Measurements from ENCODE around the gene CFAP210.

The CFAP210 gene

DNA sequence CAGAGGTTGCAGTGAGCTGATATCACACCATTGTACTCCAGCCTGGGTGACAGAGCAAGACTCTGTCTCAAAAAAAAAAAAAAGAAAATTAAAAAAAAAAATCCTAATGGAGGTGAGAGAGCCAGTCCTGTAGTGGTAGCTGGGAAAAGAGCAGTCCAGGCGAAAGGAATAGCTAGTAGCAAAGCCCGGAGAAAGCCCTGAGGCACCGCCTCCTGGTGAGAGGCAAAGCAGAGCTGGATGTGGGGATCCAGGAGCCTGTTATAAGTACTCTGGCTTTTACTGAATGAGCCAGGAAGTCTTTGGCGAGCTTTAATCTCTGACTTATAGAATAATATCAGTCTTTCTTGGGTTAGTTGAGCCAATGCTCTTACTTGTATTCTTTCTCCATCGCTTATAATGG is 32.9 kb upstream of the CFAP210 start:
- Histone ChIP-seq H3K36me3 (ENCODE audit: insufficient read depth, low read length) (no peaks in the 10 kb centered on the region), H3K27ac (ENCODE audit: low read length) (no peak overlapping the region), H3K79me2 (ENCODE audit: insufficient read depth, low read length) (no peaks in the 10 kb centered on the region), H3K27me3 (ENCODE audit: insufficient read depth, low read length, poor library complexity) (no peaks in the 10 kb centered on the region), H3K9me3 (ENCODE audit: insufficient read depth, low read length, severe bottlenecking) (no peaks in the 10 kb centered on the region), H3K4me3 (ENCODE audit: low read depth in 1 of 2, low read length in 2 of 2) (no peak overlapping the region), H2AFZ (ENCODE audit: low read depth, low read length) (no peak overlapping the region), H4K20me1 (ENCODE audit: insufficient read depth, low read length) (no peaks in the 10 kb centered on the region), H3K9ac (ENCODE audit: low read depth, low read length) (no peak overlapping the region), H3K4me2 (ENCODE audit: insufficient read depth, low read length) (no peak overlapping the region), H3K4me1 (ENCODE audit: insufficient read depth, low read length) (no peaks in the 10 kb centered on the region)
- ATAC-seq (ENCODE audit: insufficient read depth, low read depth) = no peak
- DNase-seq = no peak
- TF ChIP-seq EZH2 (IDR thresholded peaks at IDR 0.05; ENCODE audit: borderline replicate concordance, low read depth, low read length, severe bottlenecking) (no peak), CTCF (IDR thresholded peaks at IDR 0.05; ENCODE audit: borderline replicate concordance, extremely low read depth, low read length, poor library complexity, severe bottlenecking) (no peak)

GRCh38 chr2:169721016-169721415 is 26.8 kb upstream of the CFAP210 start:
- Histone ChIP-seq H3K36me3 (ENCODE audit: insufficient read depth, low read length) (no peaks in the 10 kb centered on the region), H4K20me1 (ENCODE audit: insufficient read depth, low read length) (no peaks in the 10 kb centered on the region), H3K4me3 (ENCODE audit: low read depth in 1 of 2, low read length in 2 of 2) (no peak overlapping the region), H2AFZ (ENCODE audit: low read depth, low read length) (no peak overlapping the region), H3K79me2 (ENCODE audit: insufficient read depth, low read length) (no peaks in the 10 kb centered on the region), H3K4me2 (ENCODE audit: insufficient read depth, low read length) (no peak overlapping the region), H3K27me3 (ENCODE audit: insufficient read depth, low read length, poor library complexity) (no peaks in the 10 kb centered on the region), H3K27ac (ENCODE audit: low read length) (no peak overlapping the region), H3K4me1 (ENCODE audit: insufficient read depth, low read length) (no peaks in the 10 kb centered on the region), H3K9ac (ENCODE audit: low read depth, low read length) (no peak overlapping the region), H3K9me3 (ENCODE audit: insufficient read depth, low read length, severe bottlenecking) (no peaks in the 10 kb centered on the region)
- ATAC-seq (ENCODE audit: insufficient read depth, low read depth) (no peak), DNase-seq (no peak)
- no peak for TF ChIP-seq CTCF (IDR thresholded peaks at IDR 0.05; ENCODE audit: borderline replicate concordance, extremely low read depth, low read length, poor library complexity, severe bottlenecking)
- no peak for TF ChIP-seq EZH2 (IDR thresholded peaks at IDR 0.05; ENCODE audit: borderline replicate concordance, low read depth, low read length, severe bottlenecking)

GRCh38 chr2:169718930-169719504 is 24.8 kb upstream of the CFAP210 start:
- no peak overlapping the region for H3K4me3 ChIP-seq (ENCODE audit: low read depth in 1 of 2, low read length in 2 of 2)
- TF ChIP-seq CTCF (IDR thresholded peaks at IDR 0.05; ENCODE audit: borderline replicate concordance, extremely low read depth, low read length, poor library complexity, severe bottlenecking) (no peak), EZH2 (IDR thresholded peaks at IDR 0.05; ENCODE audit: borderline replicate concordance, low read depth, low read length, severe bottlenecking) (no peak)
- no peaks in the 10 kb centered on the region for H3K36me3 ChIP-seq (ENCODE audit: insufficient read depth, low read length)
- no peak for DNase-seq
- H3K79me2 ChIP-seq (ENCODE audit: insufficient read depth, low read length) = no peaks in the 10 kb centered on the region
- no peak overlapping the region for H3K9ac ChIP-seq (ENCODE audit: low read depth, low read length)
- H3K4me2 ChIP-seq (ENCODE audit: insufficient read depth, low read length) = no peak overlapping the region
- H3K27ac ChIP-seq (ENCODE audit: low read length) = no peak overlapping the region
- no peaks in the 10 kb centered on the region for H4K20me1 ChIP-seq (ENCODE audit: insufficient read depth, low read length)
- no peaks in the 10 kb centered on the region for H3K27me3 ChIP-seq (ENCODE audit: insufficient read depth, low read length, poor library complexity)
- H3K4me1 ChIP-seq (ENCODE audit: insufficient read depth, low read length) = no peaks in the 10 kb centered on the region
- no peaks in the 10 kb centered on the region for H3K9me3 ChIP-seq (ENCODE audit: insufficient read depth, low read length, severe bottlenecking)
- no peak for ATAC-seq (ENCODE audit: insufficient read depth, low read depth)
- H2AFZ ChIP-seq (ENCODE audit: low read depth, low read length) = no peak overlapping the region

- TF ChIP-seq CTCF (IDR thresholded peaks at IDR 0.05; ENCODE audit: borderline replicate concordance, extremely low read depth, low read length, poor library complexity, severe bottlenecking) = no peak
- TF ChIP-seq EZH2 (IDR thresholded peaks at IDR 0.05; ENCODE audit: borderline replicate concordance, low read depth, low read length, severe bottlenecking) = no peak
- Histone ChIP-seq H3K27ac (ENCODE audit: low read length) (no peak overlapping the region), H2AFZ (ENCODE audit: low read depth, low read length) (no peak overlapping the region), H3K9me3 (ENCODE audit: insufficient read depth, low read length, severe bottlenecking) (no peaks in the 10 kb centered on the region), H3K4me2 (ENCODE audit: insufficient read depth, low read length) (no peak overlapping the region), H3K79me2 (ENCODE audit: insufficient read depth, low read length) (no peaks in the 10 kb centered on the region), H3K36me3 (ENCODE audit: insufficient read depth, low read length) (no peaks in the 10 kb centered on the region), H3K9ac (ENCODE audit: low read depth, low read length) (no peak overlapping the region), H3K4me1 (ENCODE audit: insufficient read depth, low read length) (no peaks in the 10 kb centered on the region), H3K4me3 (ENCODE audit: low read depth in 1 of 2, low read length in 2 of 2) (no peak overlapping the region), H3K27me3 (ENCODE audit: insufficient read depth, low read length, poor library complexity) (no peaks in the 10 kb centered on the region), H4K20me1 (ENCODE audit: insufficient read depth, low read length) (no peaks in the 10 kb centered on the region)
- ATAC-seq (ENCODE audit: insufficient read depth, low read depth) (no peak), DNase-seq (no peak)
These were observed 23.5 kb upstream of the CFAP210 start for GRCh38 chr2:169717691-169718063.
